Upper lobe of right lung (tissue), 1 donor: Measurements from ENCODE around the gene SMIM17. TPM values are rescaled to one million over a fixed set of nuclear protein-coding genes. Genes with fewer than 3 reads are reported as not detected.
A peak's percentile ranks its signal among the peaks of the same experiment; 100 is the strongest.

ENCODE experiments used
- ATAC-seq: fragments of 200-7000 bp; cut with Tn5 transposase; one replicate; pipeline ENCODE4 v1.9.1; 2020; ENCODE audit warnings: mild to moderate bottlenecking, moderate library complexity
- DNase-seq: peaks from one replicate; pipeline ENCODE4 v3.0.0-alpha.2; 2020
- H3K27ac ChIP-seq: fragments of 200-600 bp; one replicate; pipeline ENCODE4 v1.8.0; 2022
- H3K27me3 ChIP-seq: fragments of 200-600 bp; one replicate; pipeline ENCODE4 v1.8.0; 2022; ENCODE audit warnings: mild to moderate bottlenecking
- H3K36me3 ChIP-seq: fragments of 200-600 bp; one replicate; pipeline ENCODE4 v1.8.0; 2022
- H3K4me1 ChIP-seq: fragments of 200-600 bp; one replicate; pipeline ENCODE4 v1.8.0; 2022
- H3K4me3 ChIP-seq: fragments of 200-600 bp; one replicate; pipeline ENCODE4 v1.8.0; 2022; ENCODE audit warnings: mild to moderate bottlenecking
- H3K9me3 ChIP-seq: fragments of 200-600 bp; one replicate; pipeline ENCODE4 v1.8.0; 2022
- intact Hi-C: fragments of 100-400 bp; cut with DNase I; formaldehyde crosslinking; loops from one replicate; pipeline ENCODE4 v1.11.0; 2022
- long read RNA-seq: library from polyadenylated mRNA; unstranded; transcript quantifications from one replicate; pipeline ENCODE4 v2.0.0, GENCODE V29; 2021
- total RNA-seq: library from RNA; stranded (reverse); fragmentation: NEBNext Ultra II Directional; extraction: Animal tissue kit (Norgen Biotek cat#: 25700); gene quantifications from one replicate; pipeline ENCODE4 v1.2.1, GENCODE V29; 2021
- TF ChIP-seq, protein P1 (sequence below): fragments of 200-600 bp; IDR thresholded peaks from one replicate; pipeline ENCODE4 v1.8.0; 2022; ENCODE audit warnings: antibody characterized with exemption
- donor health status: DM: no; HTN: yes; CAD: no; lungs with severe emphysema.

SMIM17 gene
- not detected for total RNA-seq
- long read RNA-seq = 0 reads

DNA sequence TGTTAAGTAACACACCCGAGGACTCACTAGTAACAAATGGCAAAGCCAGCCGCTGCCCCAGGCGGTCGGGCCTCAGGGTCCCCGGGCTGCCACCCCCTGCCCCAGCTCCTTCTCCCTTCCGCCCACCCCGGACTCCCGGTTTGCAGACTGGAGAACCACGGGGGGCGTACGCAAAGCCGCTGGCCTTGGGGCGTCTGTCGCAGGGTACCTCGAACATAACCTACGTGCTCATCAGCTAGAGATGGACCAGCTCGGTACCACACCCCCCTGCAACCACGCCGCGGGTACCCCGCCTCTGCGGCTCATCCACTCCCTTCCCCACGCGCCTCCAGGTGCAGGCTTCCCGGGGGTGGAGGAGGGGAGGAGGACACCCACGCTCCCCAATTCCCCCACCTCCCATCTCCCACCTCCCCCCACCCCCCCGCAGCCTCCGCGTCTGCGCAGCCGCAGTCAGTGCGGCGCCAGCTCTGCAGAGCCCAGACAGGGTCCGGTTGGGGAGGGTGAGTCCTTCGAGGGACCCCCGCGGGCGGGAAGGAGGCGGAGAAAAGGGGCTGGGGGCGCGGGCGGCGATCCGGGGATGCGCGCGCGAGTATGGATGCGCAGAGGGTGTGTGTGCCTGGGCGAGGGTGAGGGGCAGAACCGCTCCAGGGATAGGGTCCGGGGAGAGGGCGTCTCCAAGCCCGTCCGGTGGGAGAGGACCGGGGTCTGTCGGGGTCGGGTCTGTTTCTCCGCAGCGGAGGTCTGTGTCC is at the start of gene SMIM17:
Gene SMIM17, plus strand, starts transcription at position 449 of the 749 bp plus-strand sequence. CDS start 2,509 bp downstream, outside the sequence.
- ATAC-seq = no peak
- H3K27me3 ChIP-seq = peaks cover 22% of the 10 kb centered on the region
- no peak within 1 kb of the TSS for H3K27ac ChIP-seq
- no peak for DNase-seq
- intact Hi-C loops = no loop called here
- H3K9me3 ChIP-seq = peaks cover 6% of the 10 kb centered on the region
- H3K36me3 ChIP-seq = no peaks in the 10 kb centered on the region
- H3K4me3 ChIP-seq = no peak within 1 kb of the TSS
- H3K4me1 ChIP-seq = no peaks in the 10 kb centered on the region
- TF ChIP-seq, protein P1, sequence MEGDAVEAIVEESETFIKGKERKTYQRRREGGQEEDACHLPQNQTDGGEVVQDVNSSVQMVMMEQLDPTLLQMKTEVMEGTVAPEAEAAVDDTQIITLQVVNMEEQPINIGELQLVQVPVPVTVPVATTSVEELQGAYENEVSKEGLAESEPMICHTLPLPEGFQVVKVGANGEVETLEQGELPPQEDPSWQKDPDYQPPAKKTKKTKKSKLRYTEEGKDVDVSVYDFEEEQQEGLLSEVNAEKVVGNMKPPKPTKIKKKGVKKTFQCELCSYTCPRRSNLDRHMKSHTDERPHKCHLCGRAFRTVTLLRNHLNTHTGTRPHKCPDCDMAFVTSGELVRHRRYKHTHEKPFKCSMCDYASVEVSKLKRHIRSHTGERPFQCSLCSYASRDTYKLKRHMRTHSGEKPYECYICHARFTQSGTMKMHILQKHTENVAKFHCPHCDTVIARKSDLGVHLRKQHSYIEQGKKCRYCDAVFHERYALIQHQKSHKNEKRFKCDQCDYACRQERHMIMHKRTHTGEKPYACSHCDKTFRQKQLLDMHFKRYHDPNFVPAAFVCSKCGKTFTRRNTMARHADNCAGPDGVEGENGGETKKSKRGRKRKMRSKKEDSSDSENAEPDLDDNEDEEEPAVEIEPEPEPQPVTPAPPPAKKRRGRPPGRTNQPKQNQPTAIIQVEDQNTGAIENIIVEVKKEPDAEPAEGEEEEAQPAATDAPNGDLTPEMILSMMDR = no peak

DNA sequence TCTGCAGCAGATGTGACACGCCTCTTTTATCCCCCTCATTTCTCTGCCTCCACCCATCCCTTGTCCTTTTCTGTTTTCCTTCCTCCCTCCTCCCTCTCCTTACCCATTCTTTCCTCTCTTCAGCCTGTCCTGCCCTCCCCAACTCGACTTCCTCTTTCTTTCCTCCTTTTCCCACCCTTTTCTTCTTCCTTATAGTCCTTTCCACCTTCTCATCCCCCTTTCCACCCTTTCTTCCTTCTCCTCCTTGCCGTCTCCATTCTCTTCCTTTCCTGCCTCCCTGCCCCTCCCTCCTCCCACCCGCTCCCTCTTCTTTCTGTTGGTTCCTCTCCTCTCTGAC is 48.5 kb upstream of the SMIM17 start:
- ATAC-seq (no peak), DNase-seq (no peak)
- Histone ChIP-seq H3K36me3 (no peaks in the 10 kb centered on the region), H3K4me1 (peaks cover 7% of the 10 kb centered on the region), H3K4me3 (peak overlapping the region; percentile 91), H3K9me3 (no peaks in the 10 kb centered on the region), H3K27ac (no peak overlapping the region), H3K27me3 (no peaks in the 10 kb centered on the region)
- TF ChIP-seq, protein P1 = no peak
- intact Hi-C loops = no loop called here

DNA sequence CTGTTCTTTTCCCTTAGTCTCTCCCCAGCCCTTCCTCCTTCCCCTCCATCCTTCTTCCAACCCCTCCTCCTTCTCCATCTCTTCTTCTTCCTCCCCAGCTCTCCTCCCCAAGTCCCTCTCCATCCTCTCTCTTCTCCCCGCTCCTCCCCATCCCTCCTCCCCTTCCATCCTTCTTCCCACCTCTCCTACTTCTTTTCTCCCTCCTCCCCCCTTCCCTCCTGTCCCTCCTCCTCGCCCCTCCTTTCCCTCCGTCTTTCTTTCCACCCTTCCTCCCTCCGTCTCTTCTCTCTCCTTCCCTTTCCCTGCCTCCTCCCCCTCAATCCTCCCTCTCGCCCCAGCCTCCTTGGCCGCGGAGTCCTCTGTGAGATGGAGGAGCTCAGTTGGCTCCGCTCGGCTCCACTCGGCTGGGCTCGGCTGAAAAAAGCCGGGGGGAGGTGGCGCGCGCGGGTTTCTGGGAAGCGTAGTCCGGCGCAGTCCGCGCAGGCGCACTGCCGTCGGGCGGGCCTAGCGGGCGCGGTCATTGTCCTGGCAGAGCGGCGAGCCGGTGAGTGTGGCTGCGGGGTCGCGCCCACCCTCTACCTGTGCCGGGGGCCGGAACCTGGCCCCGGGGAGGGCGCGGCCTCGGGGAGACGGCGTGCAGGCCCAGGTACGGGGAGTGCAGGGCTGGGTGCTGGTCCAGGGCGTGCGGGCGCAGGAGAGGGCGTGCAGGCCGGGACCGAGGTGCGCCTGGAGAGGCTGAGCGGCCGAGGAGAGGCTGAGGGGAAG is 48.0 kb upstream of the SMIM17 start, which contains the start of gene ZNF71:
Gene ZNF71, plus strand, starts transcription at position 520 of the 765 bp plus-strand sequence. CDS start 6,257 bp downstream, outside the sequence.
- ATAC-seq = peak; percentile 98
- Histone ChIP-seq H3K4me1 (peaks cover 7% of the 10 kb centered on the region), H3K36me3 (no peaks in the 10 kb centered on the region), H3K27ac (peak within 1 kb of the TSS; percentile 51), H3K9me3 (no peaks in the 10 kb centered on the region), H3K27me3 (no peaks in the 10 kb centered on the region), H3K4me3 (peak within 1 kb of the TSS; percentile 91)
- intact Hi-C loops = no loop called here
- peak; percentile 94 for DNase-seq
- TF ChIP-seq, protein P1 = no peak

DNA sequence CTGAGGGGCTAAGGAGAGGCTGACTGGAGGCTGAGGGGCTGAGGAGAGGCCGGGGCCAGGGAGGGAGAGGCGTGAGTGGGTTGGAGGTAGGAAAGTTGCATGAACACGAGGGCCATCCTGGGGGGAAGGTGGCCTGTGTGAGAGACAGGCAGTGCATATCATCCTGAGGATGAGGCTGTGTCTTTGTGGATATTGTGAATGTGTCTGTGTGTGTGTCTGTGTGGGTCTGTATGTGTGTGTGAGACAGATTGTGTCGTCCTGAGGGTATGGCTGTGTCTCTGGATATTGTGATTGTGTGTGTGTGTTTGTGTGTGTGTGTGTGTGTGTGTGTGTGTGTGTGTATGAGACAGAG is 47.4 kb upstream of the SMIM17 start:
- ATAC-seq = peak; percentile 39
- Histone ChIP-seq H3K9me3 (no peaks in the 10 kb centered on the region), H3K36me3 (peaks cover under 1% of the 10 kb centered on the region), H3K27ac (peak overlapping the region; percentile 51), H3K27me3 (no peaks in the 10 kb centered on the region), H3K4me1 (peaks cover 7% of the 10 kb centered on the region), H3K4me3 (peak overlapping the region; percentile 91)
- TF ChIP-seq, protein P1 = no peak
- intact Hi-C loops = no loop called here
- no peak for DNase-seq

DNA sequence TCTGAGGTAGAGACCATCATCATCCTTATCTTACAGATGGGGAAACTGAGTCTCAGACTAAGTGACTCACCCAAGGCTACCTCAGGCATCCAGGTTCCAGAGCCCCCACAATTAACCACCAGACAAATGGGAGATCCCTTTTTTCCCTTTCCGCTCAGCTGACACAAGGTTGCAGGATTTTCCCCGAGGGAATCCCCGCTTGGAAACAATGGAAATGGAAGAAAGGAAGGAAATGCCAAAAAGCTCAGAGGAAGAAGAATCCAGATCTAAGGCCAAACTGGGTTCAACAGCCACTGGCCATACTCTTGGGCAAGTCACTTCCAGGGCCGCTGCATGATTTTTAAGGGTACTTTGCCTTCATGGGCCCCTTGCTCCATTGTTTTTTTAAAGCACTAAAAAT is 46.3 kb upstream of the SMIM17 start:
- TF ChIP-seq, protein P1 = no peak
- Histone ChIP-seq H3K4me1 (peaks cover 7% of the 10 kb centered on the region), H3K9me3 (no peaks in the 10 kb centered on the region), H3K27ac (no peak overlapping the region), H3K36me3 (peaks cover 5% of the 10 kb centered on the region), H3K27me3 (no peaks in the 10 kb centered on the region), H3K4me3 (no peak overlapping the region)
- ATAC-seq (no peak), DNase-seq (no peak)
- intact Hi-C loops = no loop called here
